Measurements from ENCODE around the gene PPCS. TPM values are rescaled to one million over a fixed set of nuclear protein-coding genes. Genes with fewer than 3 reads are reported as not detected.
"Not testable (repeated sequence)": the region's sequence is repeated elsewhere in the genome, so short reads cannot be mapped to it uniquely, and the experiment has no call there.

The PPCS gene
- polyA plus RNA-seq, 10 donors = 34.9 to 44.3 (median 42.0) TPM

DNA sequence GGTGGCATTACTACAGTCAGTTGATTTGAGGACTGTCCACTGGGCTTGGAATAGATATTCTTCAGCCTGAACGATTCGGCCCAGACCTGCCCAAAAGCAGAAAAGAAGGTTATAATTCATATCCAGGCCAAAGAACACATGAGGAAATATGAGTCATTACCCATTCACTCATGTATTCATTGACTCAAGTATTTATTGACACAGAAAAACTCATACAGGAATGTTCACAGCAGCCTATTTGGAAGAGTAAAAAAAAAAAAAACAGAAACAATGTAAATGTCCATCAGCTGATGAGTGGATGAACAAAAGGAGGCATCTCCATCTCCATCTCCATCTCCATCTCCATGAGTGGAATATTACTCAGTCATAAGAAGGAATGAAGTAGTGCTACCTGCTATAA lies 16.4 kb upstream of the PPCS start:
- peak in 1 of 3 donors; percentile 43 for DNase-seq

DNA sequence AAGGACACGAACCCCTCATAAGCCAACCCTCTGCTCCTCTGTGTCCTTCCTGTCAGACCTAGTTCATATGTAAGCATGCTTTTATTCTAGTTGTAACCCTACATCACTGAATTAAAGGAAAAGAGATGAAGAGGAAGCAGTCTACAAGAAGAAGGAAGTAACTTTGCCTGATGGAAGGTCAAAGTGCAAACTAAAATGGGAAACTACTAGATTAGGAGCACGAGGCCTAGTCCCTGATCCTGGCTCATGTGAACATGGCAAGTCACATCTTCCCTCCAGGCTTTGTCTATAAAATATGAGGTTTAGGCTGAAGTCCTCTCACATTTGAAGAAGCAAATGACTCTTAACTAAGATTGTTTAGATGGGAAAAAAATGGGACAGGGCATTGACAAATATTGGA lies 13.7 kb upstream of the PPCS start:
- no peak for DNase-seq

DNA sequence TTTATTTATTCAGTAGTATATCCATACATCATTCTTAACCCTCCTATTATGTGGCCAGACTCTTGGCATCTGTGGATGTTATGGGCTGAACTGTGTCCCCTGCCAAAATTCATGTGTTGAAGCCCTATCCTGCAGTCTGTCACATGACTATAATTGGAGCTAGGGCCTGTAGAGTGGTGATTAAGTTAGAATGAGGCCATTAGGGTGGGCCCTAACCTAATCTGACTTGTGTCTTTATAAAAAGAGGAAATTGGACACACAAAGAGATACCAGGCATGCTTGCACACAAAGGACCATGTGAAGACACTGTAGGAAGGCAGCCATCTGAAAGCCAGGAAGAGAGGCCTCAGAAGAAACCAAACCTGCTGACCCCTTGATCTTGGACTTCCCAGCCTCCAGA lies 7.1 kb upstream of the PPCS start:
- no peak for DNase-seq

DNA sequence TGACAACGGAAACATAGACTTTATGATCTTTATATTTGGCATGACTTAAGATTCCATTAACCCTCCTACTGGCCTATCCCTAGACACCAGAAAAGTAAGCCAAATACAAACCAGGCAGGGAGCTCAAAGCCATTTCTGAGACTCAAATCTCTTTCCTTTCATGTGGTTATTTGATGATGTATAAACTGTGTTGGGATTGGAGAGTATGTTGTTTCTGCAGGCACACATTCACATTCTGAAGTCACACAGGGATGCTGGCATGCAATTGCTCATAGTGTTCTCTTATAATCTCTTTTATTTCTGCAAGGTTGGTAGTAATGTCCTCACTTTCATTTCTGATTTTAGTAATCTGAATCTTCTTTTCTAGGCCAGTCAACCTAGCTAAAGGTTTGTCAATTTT lies 6.3 kb upstream of the PPCS start:
- DNase-seq = no peak

DNA sequence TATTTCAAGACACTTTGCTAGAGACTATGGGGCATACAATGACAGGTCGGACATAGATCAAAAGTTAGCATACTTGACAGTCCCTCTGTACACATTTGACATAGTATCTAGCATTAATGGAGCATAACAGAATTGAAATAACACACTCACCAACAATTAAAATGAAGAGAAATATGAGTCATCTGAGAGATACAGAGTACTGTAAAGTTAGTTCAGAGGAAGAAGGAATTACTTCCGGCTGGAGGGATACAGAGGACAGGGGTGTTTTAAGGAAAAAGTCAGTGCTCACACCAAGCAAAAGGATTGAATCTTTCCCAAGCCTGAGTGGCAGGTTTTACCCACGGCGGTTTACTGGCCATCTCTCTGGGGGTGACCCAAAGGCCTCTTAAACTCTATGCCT lies 3.0 kb upstream of the PPCS start:
- no peak for DNase-seq

DNA sequence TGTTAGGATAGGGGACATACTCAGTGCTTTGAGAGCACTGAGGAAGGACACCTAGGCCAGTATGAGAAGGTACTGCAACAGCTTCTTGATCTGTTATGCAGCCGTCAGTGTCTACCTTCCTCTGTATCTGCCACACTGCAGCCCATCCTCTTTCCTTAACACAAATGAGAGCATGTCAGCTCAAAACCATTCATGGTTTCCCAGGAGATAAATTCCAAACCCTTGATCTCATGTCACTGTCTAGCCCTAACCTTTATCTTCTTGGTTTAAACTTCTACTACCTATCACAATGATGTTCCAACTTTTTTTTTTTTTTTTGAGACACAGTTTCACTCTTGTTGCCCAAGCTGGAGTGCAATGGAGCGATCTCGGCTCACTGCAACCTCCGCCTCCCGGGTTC lies 1.9 kb upstream of the PPCS start:
- DNase-seq = no peak

DNA sequence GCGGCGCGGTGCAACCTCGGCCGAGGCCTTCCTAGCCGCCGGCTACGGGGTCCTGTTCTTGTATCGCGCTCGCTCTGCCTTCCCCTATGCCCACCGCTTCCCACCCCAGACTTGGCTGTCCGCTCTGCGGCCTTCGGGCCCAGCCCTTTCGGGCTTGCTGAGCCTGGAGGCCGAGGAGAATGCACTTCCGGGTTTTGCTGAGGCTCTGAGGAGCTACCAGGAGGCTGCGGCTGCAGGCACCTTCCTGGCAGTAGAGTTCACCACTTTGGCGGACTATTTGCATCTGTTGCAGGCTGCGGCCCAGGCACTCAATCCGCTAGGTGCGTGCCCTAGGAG lies 379 bp downstream of the PPCS start:
- no peak for DNase-seq

DNA sequence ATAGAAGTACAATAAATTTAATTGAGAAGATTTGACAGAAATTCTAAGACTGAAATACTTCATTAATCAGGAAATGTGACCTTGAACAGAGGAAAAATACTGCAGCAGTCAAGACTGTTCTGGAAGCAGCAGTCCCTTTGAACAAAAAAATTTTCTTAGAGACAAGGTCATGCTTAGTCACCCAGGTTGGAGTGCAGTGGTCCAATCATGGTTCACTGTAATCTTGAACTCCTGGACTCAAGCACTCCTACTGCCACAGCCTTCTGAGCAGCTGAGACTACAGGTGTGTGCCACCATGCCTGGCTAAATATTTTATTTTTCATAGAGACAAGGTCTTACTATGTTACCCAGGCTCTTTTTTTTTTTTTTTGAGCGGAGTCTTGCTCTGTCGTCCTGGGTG lies 4.9 kb downstream of the PPCS start:
- DNase-seq = no peak

DNA sequence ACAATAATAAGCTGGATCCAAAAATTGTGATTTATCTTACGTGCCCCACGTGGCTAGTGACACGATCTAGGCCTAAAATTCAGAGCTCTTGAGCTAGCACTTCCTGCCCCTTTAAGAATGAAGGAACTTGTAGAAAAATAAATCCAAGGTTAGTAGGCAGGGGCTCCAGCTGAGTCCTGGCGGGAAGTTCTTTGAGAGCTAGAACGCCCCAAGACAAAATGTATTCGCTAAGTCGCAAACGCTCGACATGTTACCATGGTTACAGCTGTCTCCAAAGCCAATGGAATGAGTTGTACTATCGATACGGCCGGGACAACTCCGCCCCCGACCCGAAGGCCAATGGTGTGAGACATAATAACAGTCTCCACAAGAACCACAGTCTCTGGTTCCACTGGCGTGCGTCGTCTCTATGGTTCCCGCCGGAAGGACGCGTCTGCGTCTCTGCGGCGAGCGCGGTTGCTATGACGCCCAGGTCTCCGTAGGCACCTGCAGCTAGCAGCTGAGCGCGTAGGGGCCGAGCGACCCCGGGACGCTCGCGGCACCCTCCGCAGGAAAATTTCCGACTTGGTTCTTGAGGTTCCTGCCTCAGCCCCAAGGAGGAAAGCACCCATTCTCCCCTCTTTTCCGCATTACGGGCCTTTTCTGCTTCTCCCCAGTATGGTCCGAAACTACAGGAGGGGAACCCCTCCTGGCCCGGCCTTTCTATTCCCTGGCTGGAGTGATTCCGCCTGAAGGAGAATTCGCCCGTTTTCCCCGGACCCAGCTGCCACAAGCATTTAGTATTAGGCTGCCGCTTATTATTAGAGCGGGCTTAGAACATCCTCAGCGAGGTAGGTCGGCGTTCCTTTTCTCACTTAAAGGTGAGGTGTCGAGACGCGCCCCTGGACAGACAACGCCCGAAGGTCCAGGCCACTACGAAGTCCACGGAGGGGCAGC lies 6.8 kb downstream of the PPCS start, which contains the start of gene CCDC30:
CCDC30 (plus strand) TSS at position 459 of the 936 bp plus-strand sequence. CDS start 17,266 bp downstream, outside the sequence.
- peak; percentile 97 to 98 (median 97) for DNase-seq

DNA sequence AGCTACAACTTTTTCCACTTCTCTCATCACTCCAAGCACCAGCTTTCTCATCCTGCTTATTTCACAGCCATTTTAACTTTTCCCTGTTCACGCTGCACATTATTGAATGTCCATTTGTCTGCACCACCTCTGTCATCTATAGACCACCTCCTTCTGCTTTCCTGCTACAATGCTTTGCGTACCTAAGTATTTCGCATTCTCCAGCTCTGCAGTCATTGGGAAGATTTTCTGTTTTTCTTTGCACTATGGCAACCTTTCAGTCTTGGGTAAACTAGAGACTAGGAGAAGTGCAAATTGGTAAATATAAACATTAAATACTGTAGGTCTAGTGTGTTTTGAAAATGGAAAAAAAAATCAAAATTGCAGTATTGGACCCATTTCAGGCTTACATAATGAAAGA lies 7.6 kb downstream of the PPCS start:
- no peak for DNase-seq

DNA sequence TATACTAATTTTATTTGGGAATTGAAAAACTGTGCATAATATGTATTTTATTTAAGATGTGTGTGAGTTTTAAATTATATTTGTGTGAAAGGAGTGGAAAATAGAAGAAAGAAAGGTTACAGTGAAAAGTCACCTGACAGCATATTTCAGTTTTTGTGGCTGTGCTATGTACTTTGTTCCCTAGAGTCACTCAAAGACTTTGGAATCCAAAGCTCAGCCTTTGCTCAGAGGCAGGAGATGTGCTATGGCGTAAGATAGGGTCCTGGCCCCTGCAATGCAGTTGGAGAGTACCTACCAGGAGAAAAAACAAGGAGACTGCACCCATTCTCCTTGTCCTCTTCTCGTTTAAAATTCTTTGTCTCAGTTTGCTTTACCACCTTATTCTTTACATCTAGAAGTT lies 9.7 kb downstream of the PPCS start:
- no peak for DNase-seq

DNA sequence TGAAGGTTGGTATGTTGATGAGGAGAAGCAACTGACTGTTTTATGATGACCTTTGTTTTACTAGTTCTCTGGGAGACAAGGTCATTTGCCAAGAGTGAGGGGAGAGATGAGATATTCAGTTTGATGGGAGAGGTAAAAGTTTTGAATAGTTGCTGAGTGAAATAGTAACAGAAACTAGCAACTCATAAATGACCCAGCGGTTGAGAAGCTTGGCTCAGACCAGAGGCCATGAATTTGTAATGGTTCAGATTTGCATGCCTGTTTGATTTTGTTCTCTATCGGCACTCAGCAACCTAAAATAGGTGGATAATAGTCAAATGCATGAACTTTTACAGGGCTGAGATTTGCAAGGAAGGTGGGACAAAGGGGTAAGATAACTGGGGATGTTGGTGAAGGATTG lies 13.4 kb downstream of the PPCS start:
- no peak for DNase-seq

DNA sequence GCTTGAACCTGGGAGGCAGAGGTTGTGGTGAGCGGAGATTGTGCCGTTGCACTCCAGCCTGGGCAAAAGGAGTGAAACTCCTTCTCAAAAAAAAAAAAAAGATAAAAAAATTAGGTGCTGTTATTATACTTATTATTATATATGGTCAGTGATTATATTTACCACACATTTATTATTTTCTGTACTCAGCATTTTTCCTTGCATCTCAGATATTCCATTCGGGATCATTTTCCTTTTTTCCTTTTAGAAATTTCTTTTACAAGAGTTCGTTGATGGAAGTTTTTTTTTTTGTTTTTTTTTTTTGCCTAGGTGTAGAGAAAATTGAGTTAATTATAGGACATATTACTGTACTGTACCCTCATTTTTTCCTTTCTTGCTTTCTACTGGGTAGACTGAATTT lies 20.3 kb downstream of the PPCS start:
- no peak for DNase-seq

DNA sequence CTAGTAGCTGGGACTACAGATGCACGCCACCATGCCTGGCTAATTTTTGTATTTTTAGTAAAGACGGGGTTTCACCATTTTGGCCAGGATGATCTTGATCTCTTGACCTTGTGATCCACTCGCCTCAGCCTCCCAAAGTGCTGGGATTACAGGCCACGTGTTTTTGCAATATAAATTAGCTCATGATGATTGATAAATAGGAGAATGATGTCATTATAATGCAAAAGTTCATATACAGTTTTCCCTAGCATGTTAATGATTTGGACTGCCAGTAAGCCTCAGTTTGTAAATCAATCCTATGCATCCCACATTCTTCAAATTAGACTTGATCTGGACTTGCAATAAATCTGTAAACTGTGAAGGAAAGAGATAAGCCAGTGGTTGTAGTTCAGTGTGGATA lies 21.0 kb downstream of the PPCS start:
- DNase-seq = not testable (repeated sequence)

DNA sequence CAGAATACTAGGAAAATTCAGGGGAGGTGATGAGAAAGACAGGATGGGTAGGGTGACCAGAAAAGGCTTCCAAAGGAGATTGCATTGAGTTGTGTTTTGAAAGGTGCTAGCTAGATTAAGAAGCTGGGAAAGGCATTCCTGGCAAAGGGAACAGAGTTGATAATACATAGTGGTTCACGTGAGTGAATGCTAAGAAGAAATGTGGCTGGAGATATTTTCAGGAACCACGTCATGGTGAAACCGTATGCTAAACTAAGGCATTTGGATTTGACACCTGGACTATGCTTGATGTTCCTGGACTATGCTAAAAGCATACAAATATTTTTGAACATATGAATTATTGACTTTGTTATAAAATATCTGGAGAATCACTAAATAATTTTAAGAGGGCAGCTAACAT lies 21.4 kb downstream of the PPCS start:
- no peak for DNase-seq

DNA sequence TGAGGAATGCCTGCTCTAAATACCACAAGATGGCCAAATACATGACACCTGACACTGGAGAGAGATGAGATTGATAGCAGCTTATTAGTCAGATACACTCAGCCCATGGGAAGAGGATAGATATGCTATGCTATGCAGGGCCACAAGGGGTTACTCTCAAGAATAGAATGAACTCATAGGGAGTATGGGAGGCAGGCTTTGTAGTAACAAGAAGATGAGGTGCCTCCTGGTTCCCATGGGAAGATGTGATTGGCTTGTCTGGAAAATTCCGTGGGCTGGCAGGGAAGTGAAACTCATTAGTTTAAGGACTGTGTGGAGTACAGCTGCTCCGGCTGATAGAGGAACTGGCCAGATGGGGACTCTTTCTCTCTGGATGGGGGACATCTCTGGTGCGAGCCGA lies 23.3 kb downstream of the PPCS start:
- DNase-seq = peak in 1 of 3 donors; percentile 7

DNA sequence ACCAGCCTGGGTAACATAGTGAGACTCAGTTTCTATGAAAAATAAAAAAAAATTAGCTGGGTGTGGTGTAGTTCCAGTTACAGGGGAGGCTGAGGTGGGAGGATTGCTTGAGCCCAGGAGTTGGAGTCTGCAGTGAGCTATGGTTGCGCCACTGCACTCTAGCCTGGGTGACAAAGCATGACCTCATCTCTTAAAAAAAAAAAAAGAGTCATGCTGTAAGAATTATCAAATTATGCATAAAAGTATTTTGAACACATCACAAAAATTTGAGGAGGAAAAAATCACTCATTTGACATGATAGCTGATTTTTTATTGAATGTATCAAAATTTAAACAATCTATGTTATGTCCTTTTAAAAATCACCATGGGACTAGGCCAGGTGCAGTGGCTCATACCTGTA lies 24.6 kb downstream of the PPCS start:
- no peak for DNase-seq

DNA sequence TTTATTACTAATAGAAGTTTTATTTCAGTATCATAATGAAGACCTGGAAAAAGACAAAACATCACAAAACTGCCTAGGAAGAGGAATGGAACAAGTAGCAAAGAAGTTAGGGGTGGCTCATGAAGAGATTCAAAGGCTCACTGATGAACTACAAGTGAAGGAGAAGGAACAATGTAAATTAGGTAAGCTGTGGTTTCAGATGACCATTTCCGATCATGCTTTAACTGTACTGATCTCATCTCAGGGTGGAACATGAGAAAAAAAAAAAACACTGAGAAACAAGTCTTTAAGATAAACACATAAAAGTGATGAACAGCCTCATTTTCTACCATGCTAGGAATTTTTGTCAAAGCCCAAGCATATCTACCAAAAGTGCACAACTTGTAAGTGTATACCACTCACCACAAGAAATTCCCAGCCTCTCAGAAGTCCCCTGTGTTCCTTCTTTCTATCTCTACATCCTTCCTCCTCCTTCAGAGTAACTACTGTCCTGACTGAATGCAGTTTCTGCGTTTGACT lies 26.4 kb downstream of the PPCS start:
- no peak for DNase-seq

DNA sequence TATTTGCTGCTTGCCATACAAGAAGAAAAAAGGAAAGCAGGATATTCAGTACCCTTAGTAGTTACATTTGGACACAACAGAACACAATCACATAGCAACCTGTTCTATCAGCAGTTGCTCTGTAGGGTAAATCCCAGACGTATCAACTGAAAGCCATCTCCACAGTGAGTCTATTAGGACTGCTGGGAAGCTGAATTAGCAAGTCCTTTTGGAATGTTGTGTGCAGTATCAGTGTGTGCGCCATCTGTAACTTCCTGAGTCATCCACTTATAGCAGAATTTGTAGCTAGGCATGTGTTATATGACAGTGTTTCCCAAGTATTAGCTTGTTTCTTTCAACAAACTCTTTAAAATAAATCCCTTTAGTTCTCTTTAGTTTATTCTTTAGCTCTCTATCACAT lies 28.0 kb downstream of the PPCS start:
- DNase-seq = peak in 2 of 3 donors; percentile 16 to 79

DNA sequence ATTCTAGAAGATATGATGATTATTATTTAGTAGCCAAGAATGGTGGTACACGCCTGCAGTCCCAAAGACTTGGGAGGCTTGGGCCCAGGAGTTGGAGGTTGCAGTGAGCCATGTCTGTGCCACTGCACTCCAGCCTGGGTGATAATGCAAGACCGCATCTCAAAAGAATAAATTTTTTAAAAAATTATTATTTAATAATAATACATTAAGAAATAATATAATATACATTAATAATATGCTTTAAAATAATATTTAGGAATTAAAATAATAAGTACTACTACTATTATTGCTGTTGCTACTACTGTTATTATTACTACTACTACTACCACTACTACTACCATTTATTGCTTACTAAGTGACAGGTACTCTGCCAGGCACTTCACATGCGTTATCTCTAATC lies 33.9 kb downstream of the PPCS start:
- no peak for DNase-seq

DNA sequence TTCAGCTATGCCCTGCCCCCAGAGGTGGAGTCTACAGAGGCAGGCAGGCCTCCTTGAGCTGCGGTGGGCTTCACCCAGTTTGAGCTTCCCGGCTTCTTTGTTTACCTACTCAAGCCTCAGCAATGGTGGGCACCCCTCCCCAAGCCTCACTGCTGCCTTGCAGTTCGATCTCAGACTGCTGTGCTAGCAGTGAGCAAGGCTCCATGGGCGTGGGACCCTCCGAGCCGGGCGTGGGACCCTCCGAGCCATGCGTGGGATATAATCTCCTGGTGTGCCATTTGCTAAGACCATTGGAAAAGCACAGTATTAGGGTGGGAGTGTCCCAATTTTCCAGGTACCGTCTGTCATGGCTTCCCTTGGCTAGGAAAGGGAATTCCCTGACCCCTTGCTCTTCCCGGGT lies 45.7 kb downstream of the PPCS start:
- not testable (repeated sequence) for DNase-seq

DNA sequence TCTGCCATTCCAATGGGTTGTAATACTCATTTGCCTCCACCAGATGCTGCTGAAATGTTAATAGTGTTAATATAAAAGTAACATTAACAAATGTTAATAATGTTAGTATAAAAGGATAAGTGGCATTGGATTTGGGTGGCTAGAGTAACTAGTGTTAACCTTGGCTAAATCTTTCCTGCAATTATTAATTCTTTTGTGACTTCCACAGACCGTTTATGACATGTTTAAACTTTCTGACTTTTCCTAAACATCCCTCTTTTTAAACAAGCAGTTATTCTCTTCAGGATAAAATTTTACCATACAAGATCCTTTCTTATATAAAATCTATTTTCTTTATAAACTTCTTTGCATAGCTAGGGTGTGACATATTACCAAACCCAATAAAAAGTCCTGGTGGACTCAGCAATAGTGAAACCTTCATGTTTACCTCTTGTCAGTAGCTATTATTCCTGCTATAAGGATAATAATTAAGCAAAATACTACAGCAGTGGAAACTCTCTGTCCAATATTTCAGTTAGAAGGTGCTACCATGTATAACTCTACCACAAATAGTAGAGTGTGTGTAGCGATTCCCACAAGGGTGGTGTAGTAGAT lies 48.3 kb downstream of the PPCS start:
- DNase-seq = no peak

DNA sequence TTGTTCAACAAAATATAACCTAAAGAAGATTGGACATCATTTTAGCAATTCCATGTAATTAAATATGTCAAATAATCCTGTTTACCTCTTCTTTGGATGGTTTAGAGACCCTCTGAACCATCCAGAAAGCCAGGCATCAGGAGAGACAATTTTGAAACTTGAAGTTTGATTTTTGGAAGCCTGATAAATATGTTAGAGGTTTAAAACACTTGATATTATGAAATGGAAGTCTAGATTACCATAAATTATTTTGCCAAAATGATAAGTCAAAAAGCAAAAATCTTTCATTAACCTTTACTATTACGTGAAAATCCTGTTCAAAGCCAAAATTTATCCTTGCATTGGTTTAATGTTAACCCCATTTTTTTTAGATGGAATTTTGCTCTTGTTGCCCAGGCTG lies 50.2 kb downstream of the PPCS start:
- peak in 1 of 3 donors; percentile 2 for DNase-seq
